Measurements from ENCODE around the gene ADORA2B. TPM values are rescaled to one million over a fixed set of nuclear protein-coding genes. Genes with fewer than 3 reads are reported as not detected.

Gene ADORA2B
- total RNA-seq, 1 donor, result 4.7 TPM

DNA sequence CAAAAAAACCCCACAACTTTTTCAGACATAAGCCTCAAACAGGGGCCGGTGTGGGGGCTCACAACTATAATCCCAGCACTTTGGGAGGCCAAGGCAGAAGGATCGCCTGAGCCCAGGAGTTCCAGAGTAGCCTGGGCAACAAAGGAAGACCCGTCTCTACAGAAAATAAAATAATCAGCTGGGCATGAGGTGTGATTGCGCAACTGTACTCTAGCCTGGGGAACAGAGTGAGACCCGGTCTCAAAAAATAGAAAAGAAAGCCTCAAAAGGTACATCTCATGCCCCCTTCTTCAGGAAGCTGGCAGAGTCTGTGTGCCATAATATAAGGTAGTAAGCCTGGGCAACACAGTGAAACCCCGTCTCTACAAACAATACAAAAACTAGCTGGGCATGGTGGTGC is 51.4 kb downstream of the ADORA2B start:
- Histone ChIP-seq H3K4me1 (ENCODE audit: insufficient read depth, low read length) (peaks cover 17% of the 10 kb centered on the region), H3K79me2 (ENCODE audit: insufficient read depth, low read length) (peaks cover 23% of the 10 kb centered on the region), H3K4me2 (ENCODE audit: insufficient read depth, low read length) (no peak overlapping the region), H3K27me3 (ENCODE audit: insufficient read depth, low read length) (no peaks in the 10 kb centered on the region), H3K9me3 (ENCODE audit: low read depth, low read length) (no peaks in the 10 kb centered on the region), H2AFZ (ENCODE audit: low read length) (no peak overlapping the region), H3K27ac (ENCODE audit: low read depth, low read length) (no peak overlapping the region), H3K4me3 (ENCODE audit: insufficient read depth, low read length) (no peak overlapping the region), H3K36me3 (ENCODE audit: insufficient read depth, low read length) (no peaks in the 10 kb centered on the region), H4K20me1 (ENCODE audit: insufficient read depth, low read length) (peaks cover 8% of the 10 kb centered on the region)
- DNase-seq (ENCODE audit: insufficient read length, low spot score, missing footprints), result no peak
- TF ChIP-seq, protein P1, sequence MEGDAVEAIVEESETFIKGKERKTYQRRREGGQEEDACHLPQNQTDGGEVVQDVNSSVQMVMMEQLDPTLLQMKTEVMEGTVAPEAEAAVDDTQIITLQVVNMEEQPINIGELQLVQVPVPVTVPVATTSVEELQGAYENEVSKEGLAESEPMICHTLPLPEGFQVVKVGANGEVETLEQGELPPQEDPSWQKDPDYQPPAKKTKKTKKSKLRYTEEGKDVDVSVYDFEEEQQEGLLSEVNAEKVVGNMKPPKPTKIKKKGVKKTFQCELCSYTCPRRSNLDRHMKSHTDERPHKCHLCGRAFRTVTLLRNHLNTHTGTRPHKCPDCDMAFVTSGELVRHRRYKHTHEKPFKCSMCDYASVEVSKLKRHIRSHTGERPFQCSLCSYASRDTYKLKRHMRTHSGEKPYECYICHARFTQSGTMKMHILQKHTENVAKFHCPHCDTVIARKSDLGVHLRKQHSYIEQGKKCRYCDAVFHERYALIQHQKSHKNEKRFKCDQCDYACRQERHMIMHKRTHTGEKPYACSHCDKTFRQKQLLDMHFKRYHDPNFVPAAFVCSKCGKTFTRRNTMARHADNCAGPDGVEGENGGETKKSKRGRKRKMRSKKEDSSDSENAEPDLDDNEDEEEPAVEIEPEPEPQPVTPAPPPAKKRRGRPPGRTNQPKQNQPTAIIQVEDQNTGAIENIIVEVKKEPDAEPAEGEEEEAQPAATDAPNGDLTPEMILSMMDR (IDR thresholded peaks at IDR 0.05; ENCODE audit: extremely low read depth, low read depth, low read length), result no peak

DNA sequence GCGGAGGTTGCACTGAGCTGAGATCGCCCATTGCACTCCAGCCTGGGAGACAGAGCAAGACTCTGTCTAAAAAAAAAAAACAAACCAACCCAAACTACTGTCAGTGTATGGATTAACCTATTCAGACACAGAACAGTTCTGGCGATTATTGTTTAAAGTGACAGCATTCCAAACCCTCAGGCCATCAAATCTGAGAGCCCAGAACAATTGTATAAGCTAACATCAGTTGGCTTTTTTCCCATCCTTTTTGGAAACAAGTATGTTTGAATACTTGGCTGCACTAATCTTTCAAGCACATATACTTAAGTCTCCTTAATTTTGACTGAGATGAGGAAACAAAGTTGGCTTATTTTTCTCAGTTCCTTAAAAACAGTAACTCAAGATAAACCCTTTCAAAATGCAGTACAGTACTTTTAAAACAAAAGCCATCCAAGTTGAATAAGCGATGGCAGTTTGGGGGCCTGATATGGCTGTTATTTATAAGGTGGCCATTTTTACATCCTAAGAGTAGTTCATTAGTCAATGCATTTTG is 53.2 kb downstream of the ADORA2B start:
- peaks cover 40% of the 10 kb centered on the region for H3K79me2 ChIP-seq (ENCODE audit: insufficient read depth, low read length)
- no peak overlapping the region for H2AFZ ChIP-seq (ENCODE audit: low read length)
- peak; percentile 47 for DNase-seq (ENCODE audit: insufficient read length, low spot score, missing footprints)
- H3K27ac ChIP-seq (ENCODE audit: low read depth, low read length), result peak overlapping the region; percentile 96
- peak overlapping the region; percentile 97 for H3K4me2 ChIP-seq (ENCODE audit: insufficient read depth, low read length)
- peaks cover 11% of the 10 kb centered on the region for H4K20me1 ChIP-seq (ENCODE audit: insufficient read depth, low read length)
- H3K9me3 ChIP-seq (ENCODE audit: low read depth, low read length), result no peaks in the 10 kb centered on the region
- TF ChIP-seq, protein P1 (IDR thresholded peaks at IDR 0.05; ENCODE audit: extremely low read depth, low read depth, low read length), result no peak
- H3K27me3 ChIP-seq (ENCODE audit: insufficient read depth, low read length), result no peaks in the 10 kb centered on the region
- no peak overlapping the region for H3K4me3 ChIP-seq (ENCODE audit: insufficient read depth, low read length)
- peaks cover 19% of the 10 kb centered on the region for H3K4me1 ChIP-seq (ENCODE audit: insufficient read depth, low read length)
- peaks cover 17% of the 10 kb centered on the region for H3K36me3 ChIP-seq (ENCODE audit: insufficient read depth, low read length)

DNA sequence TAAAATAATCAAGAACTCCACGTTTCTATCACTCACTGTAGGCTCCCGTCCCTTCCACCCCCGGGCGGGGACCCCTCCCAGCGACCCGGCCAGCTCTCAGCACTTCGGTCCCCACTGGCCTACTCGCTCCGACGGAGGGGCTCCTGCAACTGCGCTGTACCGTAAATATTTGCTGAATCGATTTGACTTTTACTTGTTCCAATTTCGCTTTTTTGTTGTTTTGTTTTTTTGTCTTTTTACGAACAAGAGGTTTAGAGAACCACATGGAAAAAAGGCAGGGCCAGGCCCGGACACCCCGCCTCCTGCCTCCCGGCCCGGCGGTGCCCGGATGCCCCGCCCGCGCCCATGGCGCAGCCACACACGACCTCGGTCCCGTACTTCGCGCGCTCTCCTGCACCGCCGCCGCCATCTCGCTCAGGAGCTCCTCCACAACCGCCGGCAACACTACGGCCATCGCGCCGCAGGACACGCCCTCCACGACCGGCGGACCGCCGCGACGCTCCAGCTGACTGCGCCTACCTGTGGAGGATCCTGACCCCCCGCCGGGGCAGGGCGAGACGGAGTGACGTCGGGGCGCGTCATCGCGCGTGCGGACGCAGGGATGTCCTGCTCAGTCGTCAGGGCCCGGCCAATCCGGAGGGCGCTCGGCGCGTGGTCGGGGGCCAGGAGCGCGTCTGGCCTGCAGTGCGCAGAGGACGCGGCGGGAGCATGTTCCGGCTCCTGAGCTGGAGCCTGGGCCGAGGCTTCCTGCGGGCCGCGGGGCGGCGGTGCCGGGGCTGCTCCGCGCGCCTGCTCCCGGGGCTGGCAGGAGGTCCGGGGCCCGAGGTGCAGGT is 54.4 kb downstream of the ADORA2B start, which contains the start of the genes TTC19 and ZSWIM7:
TSS of gene TTC19 (plus strand) at position 684 of the 833 bp plus-strand sequence. CDS start at position 709, 25 bp downstream.
TSS of gene ZSWIM7 (minus strand) at position 564 of the 833 bp plus-strand sequence. CDS start at position 454, 110 bp downstream.
- peaks cover 11% of the 10 kb centered on the region for H4K20me1 ChIP-seq (ENCODE audit: insufficient read depth, low read length)
- TF ChIP-seq, protein P1 (IDR thresholded peaks at IDR 0.05; ENCODE audit: extremely low read depth, low read depth, low read length), result no peak
- peak within 1 kb of the TSS; percentile 85 for H2AFZ ChIP-seq (ENCODE audit: low read length)
- peak; percentile 100 for DNase-seq (ENCODE audit: insufficient read length, low spot score, missing footprints)
- no peaks in the 10 kb centered on the region for H3K9me3 ChIP-seq (ENCODE audit: low read depth, low read length)
- H3K36me3 ChIP-seq (ENCODE audit: insufficient read depth, low read length), result peaks cover 29% of the 10 kb centered on the region
- H3K79me2 ChIP-seq (ENCODE audit: insufficient read depth, low read length), result peaks cover 40% of the 10 kb centered on the region
- peaks cover 19% of the 10 kb centered on the region for H3K4me1 ChIP-seq (ENCODE audit: insufficient read depth, low read length)
- peak within 1 kb of the TSS; percentile 96 for H3K27ac ChIP-seq (ENCODE audit: low read depth, low read length)
- peak within 1 kb of the TSS; percentile 97 for H3K4me2 ChIP-seq (ENCODE audit: insufficient read depth, low read length)
- H3K4me3 ChIP-seq (ENCODE audit: insufficient read depth, low read length), result peak within 1 kb of the TSS; percentile 84
- no peaks in the 10 kb centered on the region for H3K27me3 ChIP-seq (ENCODE audit: insufficient read depth, low read length)

All from osteoblast (primary cell).